Neural progenitor cell (in vitro differentiated cells): ENCODE results near the gene FUT2.

Experiments
- CTCF ChIP-seq: fragments of 200-600 bp; sonication (generic); IDR thresholded peaks from 2 replicates; pipeline ENCODE4 v1.5.1; 2017; ENCODE audit warnings: antibody characterized with exemption, mild to moderate bottlenecking
- EZH2 ChIP-seq: fragments of 200-600 bp; sonication (generic); IDR thresholded peaks from 2 replicates; pipeline ENCODE4 v1.6.1; 2017; ENCODE audit warnings: antibody characterized with exemption, mild to moderate bottlenecking, moderate library complexity
- EZH2phosphoT487 ChIP-seq: fragments of 200-600 bp; sonication (generic); IDR thresholded peaks from 2 replicates; pipeline ENCODE4 v1.6.1; 2017; ENCODE audit warnings: antibody characterized with exemption

GRCh38 chr19:48665786-48666185, 30.0 kb upstream of the FUT2 start:
- no peak for TF ChIP-seq CTCF
- TF ChIP-seq EZH2: no peak
- no peak for TF ChIP-seq EZH2phosphoT487
